GM18868 (cell line): ENCODE results near the gene EBI3.
"Not testable (repeated sequence)": the region's sequence is repeated elsewhere in the genome, so short reads cannot be mapped to it uniquely, and the experiment has no call there.

Experiments
- ATAC-seq: cut with Tn5 transposase; IDR thresholded peaks from one replicate; pipeline ENCODE4 v1.9.1; 2021; ENCODE audit warnings: mild to moderate bottlenecking, moderate library complexity; ENCODE audit not compliant: unreplicated experiment

Gene EBI3

GRCh38 chr19:4274321-4274686, 45.0 kb downstream of the EBI3 start:
- not testable (repeated sequence) for ATAC-seq

GRCh38 chr19:4277191-4277696, 47.9 kb downstream of the EBI3 start:
- no peak for ATAC-seq

GRCh38 chr19:4278010-4278409, 48.7 kb downstream of the EBI3 start:
- no peak for ATAC-seq

GRCh38 chr19:4278419-4279266, 49.3 kb downstream of the EBI3 start, which contains the start of gene SHD:
Gene SHD (plus strand): TSS chr19:4279266. CDS start chr19:4280064, 798 bp downstream.
- ATAC-seq = no peak

GRCh38 chr19:4279267-4279529, 49.9 kb downstream of the EBI3 start:
- ATAC-seq = no peak

GRCh38 chr19:4279530-4280422, 50.5 kb downstream of the EBI3 start:
- no peak for ATAC-seq

GRCh38 chr19:4284176-4284958, 55.0 kb downstream of the EBI3 start:
- ATAC-seq = no peak

- no peak for ATAC-seq
Measured at GRCh38 chr19:4284974-4285373, 55.7 kb downstream of the EBI3 start.

GRCh38 chr19:4286141-4286540, 56.8 kb downstream of the EBI3 start:
- not testable (repeated sequence) for ATAC-seq
